H1 (cell line): ENCODE measurements around the gene KRT4. TPM values are rescaled to one million over a fixed set of nuclear protein-coding genes. Genes with fewer than 3 reads are reported as not detected.

Experiments
- CTCF ChIA-PET: fragments of 300-600 bp; sonication (Branson Sonifier 250); formaldehyde crosslinking; loops from one replicate; lab custom pipeline; 2021; ENCODE audit not compliant: partially characterized antibody; lab: Charles Lee
- POLR2A ChIA-PET: fragments of 300-600 bp; sonication (Branson Sonifier 250); formaldehyde crosslinking; loops from one replicate; lab custom pipeline; 2021; ENCODE audit warnings: inconsistent platforms; ENCODE audit not compliant: partially characterized antibody; lab: Charles Lee
- DNase-seq, 2 experiments: peaks; one replicate each; pipeline versions ENCODE4 v3.0.0 to v3.0.0-alpha.2; 2010 to 2022; ENCODE audit warnings: low spot score in 2 of 2, low read depth in 1 of 2, mixed read lengths in 1 of 2
- FAIRE-seq: peaks from 2 replicates; lab custom pipeline; 2011; peaks lifted over from hg19 to GRCh38; lab: Jason Lieb, UNC
- H2AFZ ChIP-seq: 2 replicates; pipeline ENCODE4 v1.8.1; 2012; ENCODE audit warnings: low read length, inconsistent platforms
- H2AK5ac ChIP-seq: 2 replicates; pipeline ENCODE4 v1.6.1; 2013; ENCODE audit warnings: low read depth, low read length
- H2BK120ac ChIP-seq: replicated peaks from 2 replicates; pipeline ENCODE3; 2013; ENCODE audit warnings: low read depth, low read length, inconsistent platforms
- H2BK12ac ChIP-seq: 2 replicates; pipeline ENCODE4 v1.6.1; 2013; ENCODE audit warnings: low read depth, low read length
- H2BK15ac ChIP-seq: 2 replicates; pipeline ENCODE4 v1.6.1; 2013; ENCODE audit warnings: low read length
- H2BK20ac ChIP-seq: 2 replicates; pipeline ENCODE4 v1.6.1; 2013; ENCODE audit warnings: low read length
- H2BK5ac ChIP-seq: 2 replicates; pipeline ENCODE4 v1.6.1; 2013; ENCODE audit warnings: low read depth, low read length
- H3K14ac ChIP-seq: 2 replicates; pipeline ENCODE4 v1.6.1; 2013; ENCODE audit warnings: inconsistent platforms; ENCODE audit not compliant: insufficient read length
- H3K18ac ChIP-seq: 2 replicates; pipeline ENCODE4 v1.6.1; 2013; ENCODE audit warnings: low read length; ENCODE audit errors: extremely low read depth
- H3K23ac ChIP-seq: 2 replicates; pipeline ENCODE4 v1.6.1; 2013; ENCODE audit warnings: inconsistent platforms; ENCODE audit not compliant: insufficient read length
- H3K23me2 ChIP-seq: 2 replicates; pipeline ENCODE4 v1.6.1; 2013; ENCODE audit warnings: low read depth, low read length
- H3K27ac ChIP-seq: 2 replicates; pipeline ENCODE4 v1.6.1; 2011; ENCODE audit warnings: low read depth, low read length, inconsistent platforms
- H3K27me3 ChIP-seq, 4 experiments: replicated peaks in 1 of 4; 1 replicate in 1 of 4; 2 replicates in 3 of 4; pipeline versions ENCODE4 v1.6.1 to v1.8.1; 2011 to 2013; ENCODE audit warnings: low read length in 3 of 4, mild to moderate bottlenecking in 3 of 4, inconsistent platforms in 2 of 4, mixed read lengths in 2 of 4, moderate library complexity in 1 of 4; ENCODE audit not compliant: control insufficient read depth in 3 of 4, insufficient read depth in 3 of 4; ENCODE audit errors: extremely low read depth in 1 of 4
- H3K36me3 ChIP-seq, 4 experiments: 2 replicates each; pipeline versions ENCODE4 v1.6.1 to v1.8.1; 2011 to 2013; ENCODE audit warnings: mild to moderate bottlenecking in 4 of 4, low read length in 3 of 4, moderate library complexity in 2 of 4, control low read depth in 1 of 4, inconsistent platforms in 1 of 4; ENCODE audit not compliant: insufficient read depth in 4 of 4, control insufficient read depth in 2 of 4
- H3K4ac ChIP-seq: replicated peaks from 2 replicates; pipeline ENCODE3; 2013; ENCODE audit warnings: low read length, low read depth, mixed read lengths, inconsistent platforms; ENCODE audit not compliant: insufficient read length
- H3K4me1 ChIP-seq, 4 experiments: replicated peaks in 1 of 4; 1 replicate in 1 of 4; 2 replicates in 3 of 4; pipeline versions ENCODE4 v1.6.1 to v1.8.1; 2011 to 2013; ENCODE audit warnings: low read length in 3 of 4, inconsistent platforms in 2 of 4, mixed read lengths in 1 of 4; ENCODE audit not compliant: insufficient read depth in 4 of 4, control insufficient read depth in 3 of 4
- H3K4me2 ChIP-seq, 2 experiments: 2 replicates each; pipeline versions ENCODE4 v1.6.1 to v1.8.1; 2011 to 2013; ENCODE audit warnings: low read depth in 2 of 2, low read length in 2 of 2, control low read depth in 1 of 2, inconsistent platforms in 1 of 2, mild to moderate bottlenecking in 1 of 2; ENCODE audit not compliant: insufficient read depth in 1 of 2
- H3K4me3 ChIP-seq, 4 experiments: fragments of 200-600, 300-600 bp in 1 of 4; sonication (generic), shearing (Covaris generic), sonication (Bioruptor Twin) in 1 of 4; 2 replicates each; pipeline versions ENCODE4 v1.5.1 to v1.8.1; 2011 to 2016; ENCODE audit warnings: low read length in 4 of 4, low read depth in 3 of 4, control low read depth in 2 of 4, inconsistent platforms in 2 of 4, mild to moderate bottlenecking in 2 of 4, mixed read lengths in 1 of 4, moderate library complexity in 1 of 4; ENCODE audit not compliant: insufficient read depth in 2 of 4; ENCODE audit errors: extremely low read depth in 1 of 4
- H3K56ac ChIP-seq: replicated peaks from 2 replicates; pipeline ENCODE3; 2013; ENCODE audit warnings: low read depth, mild to moderate bottlenecking, mixed read lengths, low read length, inconsistent platforms; ENCODE audit not compliant: insufficient read length
- H3K79me1 ChIP-seq: 2 replicates; pipeline ENCODE4 v1.6.1; 2013; ENCODE audit warnings: low read depth, low read length, control low read depth
- H3K79me2 ChIP-seq, 2 experiments: 2 replicates each; pipeline versions ENCODE4 v1.6.1 to v1.8.1; 2012 to 2013; ENCODE audit warnings: low read length in 2 of 2, mild to moderate bottlenecking in 2 of 2, inconsistent platforms in 1 of 2; ENCODE audit not compliant: insufficient read depth in 2 of 2, control insufficient read depth in 1 of 2
- H3K9ac ChIP-seq, 4 experiments: replicated peaks in 1 of 4; 1 replicate in 1 of 4; 2 replicates in 3 of 4; pipeline versions ENCODE4 v1.6.1 to v1.8.1; 2011 to 2013; ENCODE audit warnings: low read depth in 3 of 4, low read length in 3 of 4, control low read depth in 2 of 4, mild to moderate bottlenecking in 2 of 4, moderate library complexity in 2 of 4, inconsistent platforms in 1 of 4; ENCODE audit errors: extremely low read depth in 1 of 4
- H3K9me3 ChIP-seq, 2 experiments: 2 replicates each; pipeline versions ENCODE4 v1.6.1 to v1.8.1; 2012 to 2013; ENCODE audit warnings: mild to moderate bottlenecking in 2 of 2, moderate library complexity in 2 of 2, control low read depth in 1 of 2, inconsistent platforms in 1 of 2, low read depth in 1 of 2, low read length in 1 of 2, mixed read lengths in 1 of 2; ENCODE audit not compliant: insufficient read depth in 2 of 2
- H4K20me1 ChIP-seq, 2 experiments: replicated peaks in 1 of 2; 2 replicates each; pipeline versions ENCODE3 to v1.8.1; 2011 to 2013; ENCODE audit warnings: inconsistent platforms in 2 of 2, low read length in 2 of 2, mild to moderate bottlenecking in 1 of 2; ENCODE audit not compliant: insufficient read depth in 2 of 2, control insufficient read depth in 1 of 2
- H4K5ac ChIP-seq: 2 replicates; pipeline ENCODE4 v1.6.1; 2013; ENCODE audit warnings: low read length, low read depth, mixed read lengths, inconsistent platforms; ENCODE audit not compliant: insufficient read length
- H4K8ac ChIP-seq: 2 replicates; pipeline ENCODE4 v1.8.0; 2013; ENCODE audit warnings: mild to moderate bottlenecking, moderate library complexity, low read length, inconsistent platforms; ENCODE audit not compliant: insufficient read depth; ENCODE audit errors: extremely low read depth
- H4K91ac ChIP-seq: replicated peaks from 2 replicates; pipeline ENCODE3; 2013; ENCODE audit warnings: low read length, mixed read lengths, inconsistent platforms; ENCODE audit not compliant: insufficient read length
- WGBS, 2 experiments: shearing (Covaris generic) in 1 of 2; methylation state at CpG; one replicate each; pipeline versions ENCODE4 v1.1.6 to v1.1.7; 2013 to 2015; ENCODE audit warnings: low lambda C conversion rate in 2 of 2, mixed read lengths in 2 of 2, inconsistent platforms in 1 of 2, low coverage in 1 of 2, missing lambda C conversion rate in 1 of 2; ENCODE audit not compliant: insufficient replicate concordance in 2 of 2, insufficient coverage in 1 of 2, insufficient read length in 1 of 2; ENCODE audit errors: extremely low coverage in 1 of 2, missing lambda C conversion rate in 1 of 2; 5-methylcytosine and 5-hydroxymethylcytosine counted together
- polyA plus RNA-seq, 7 experiments: library from polyadenylated mRNA; depleted of rRNA in 3 of 7; stranded (reverse) in 5 of 7; unstranded in 2 of 7; fragments of >200 nt in 5 of 7; fragments of 200-250 nt in 2 of 7; gene quantifications; 1 replicate in 5 of 7; 2 replicates in 1 of 7; 4 replicates in 1 of 7; pipeline versions ENCODE4 v1.2.1 to v1.2.3, GENCODE V29; 2011 to 2013; ENCODE audit warnings: missing spikeins in 2 of 7, mixed read lengths in 2 of 7
- total RNA-seq: library from RNA; stranded (reverse); fragmentation: NEBNext Ultra II Directional; extraction: Animal tissue kit (Norgen Biotek cat#: 25700); gene quantifications from 2 replicates; pipeline ENCODE4 v1.2.1, GENCODE V29; 2021
- TF ChIP-seq, protein P1 (sequence below): IDR thresholded peaks from 2 replicates; pipeline ENCODE4 v1.6.1; 2012; ENCODE audit warnings: low read length, inconsistent platforms

The KRT4 gene
- total and polyA plus RNA-seq, 2 of the 8 experiments (the other 6 are each of a cell fraction or from before 2014, with no cell fraction given): not detected

DNA sequence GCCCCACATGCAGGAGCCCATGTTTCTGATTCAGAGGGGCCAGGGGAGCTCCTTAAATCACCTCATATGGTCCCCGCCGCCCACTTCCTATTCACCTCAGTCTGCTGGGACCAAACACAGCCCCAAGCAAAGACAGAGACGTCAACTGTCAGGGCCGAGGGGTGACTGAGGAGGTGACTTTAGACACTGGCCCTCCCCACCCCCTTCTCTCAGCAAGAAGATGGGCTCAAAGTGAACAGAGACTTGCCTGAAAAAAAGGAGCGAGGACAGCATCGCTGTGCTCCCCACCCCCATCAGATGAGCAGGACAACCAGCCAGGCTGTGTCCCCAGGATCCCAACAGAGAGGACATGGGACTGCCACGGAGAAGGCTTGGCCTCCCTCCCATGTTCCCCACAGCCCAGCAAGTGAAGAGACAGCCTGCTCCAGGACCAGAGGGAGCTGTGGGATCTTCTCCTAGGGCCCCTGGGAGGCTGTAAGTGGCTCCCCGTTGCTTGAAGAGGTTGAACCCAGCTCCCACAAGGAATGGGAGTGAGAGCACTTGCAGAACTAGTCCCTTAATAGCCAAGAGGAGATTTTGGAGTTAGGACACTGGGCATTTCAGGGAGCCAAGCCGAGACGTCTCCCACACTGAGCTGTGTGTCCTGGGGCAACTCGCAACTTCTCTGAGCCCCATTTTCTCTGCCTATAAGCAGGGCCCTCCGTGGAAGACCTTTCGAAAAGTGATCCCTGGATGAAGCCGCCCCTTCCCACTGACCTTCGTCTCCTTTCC lies 21.5 kb upstream of the KRT4 start:
- Histone ChIP-seq H3K4ac (no peak overlapping the region), H3K79me2 (no peaks in the 10 kb centered on the region), H3K23ac (no peak overlapping the region), H4K8ac (no peak overlapping the region), H3K9ac (no peak overlapping the region), H2BK12ac (no peak overlapping the region), H3K36me3 (no peaks in the 10 kb centered on the region), H3K4me2 (no peak overlapping the region), H4K20me1 (no peaks in the 10 kb centered on the region), H4K5ac (no peak overlapping the region), H2AFZ (no peak overlapping the region), H3K4me1 (no peaks in the 10 kb centered on the region), H3K23me2 (no peaks in the 10 kb centered on the region), H3K27me3 (peaks cover 0 to 2% (median 0%) of the 10 kb centered on the region in 4 experiments; a peak in 1 of 7 replicates), H2BK5ac (peak overlapping the region; percentile 68; the same call in 1 of the 2 replicates), H3K9me3 (no peaks in the 10 kb centered on the region), H2BK20ac (no peak overlapping the region), H4K91ac (no peak overlapping the region), H3K4me3 (no peak overlapping the region), H2BK120ac (no peak overlapping the region), H3K14ac (no peak overlapping the region), H3K18ac (no peak overlapping the region), H2BK15ac (no peak overlapping the region), H3K56ac (no peak overlapping the region), H3K27ac (no peak overlapping the region), H3K79me1 (no peaks in the 10 kb centered on the region), H2AK5ac (no peak overlapping the region)
- ChIA-PET CTCF (interaction anchor here (0.6 to 1.5 kb wide), 6 partner anchors 10 to 496 kb away, joined by 3 to 5 read pairs (median 3); partner anchors contain the start of gene KRT3), POLR2A (no interaction called here)
- DNase-seq: no peak
- TF ChIP-seq, protein P1, sequence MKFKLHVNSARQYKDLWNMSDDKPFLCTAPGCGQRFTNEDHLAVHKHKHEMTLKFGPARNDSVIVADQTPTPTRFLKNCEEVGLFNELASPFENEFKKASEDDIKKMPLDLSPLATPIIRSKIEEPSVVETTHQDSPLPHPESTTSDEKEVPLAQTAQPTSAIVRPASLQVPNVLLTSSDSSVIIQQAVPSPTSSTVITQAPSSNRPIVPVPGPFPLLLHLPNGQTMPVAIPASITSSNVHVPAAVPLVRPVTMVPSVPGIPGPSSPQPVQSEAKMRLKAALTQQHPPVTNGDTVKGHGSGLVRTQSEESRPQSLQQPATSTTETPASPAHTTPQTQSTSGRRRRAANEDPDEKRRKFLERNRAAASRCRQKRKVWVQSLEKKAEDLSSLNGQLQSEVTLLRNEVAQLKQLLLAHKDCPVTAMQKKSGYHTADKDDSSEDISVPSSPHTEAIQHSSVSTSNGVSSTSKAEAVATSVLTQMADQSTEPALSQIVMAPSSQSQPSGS: no peak
- 91% methylated on average over 13 of the region's 15 CpGs; no CpG with 5 or more reads in 1 of the 2 experiments for WGBS, 2 experiments
- no peak for FAIRE-seq
